GM12873 (cell line): ENCODE results near the gene ITPKB.

Source experiments
- CTCF ChIP-seq: IDR thresholded peaks from 2 replicates; pipeline ENCODE4 v1.5.1; 2012; ENCODE audit warnings: low read depth, mild to moderate bottlenecking, moderate library complexity, low read length, control low read depth; ENCODE audit not compliant: insufficient read depth; ENCODE audit errors: missing control alignments

The ITPKB gene

GRCh38 chr1:226714148-226714547 is 24.9 kb downstream of the ITPKB start:
- no peak for TF ChIP-seq CTCF

DNA sequence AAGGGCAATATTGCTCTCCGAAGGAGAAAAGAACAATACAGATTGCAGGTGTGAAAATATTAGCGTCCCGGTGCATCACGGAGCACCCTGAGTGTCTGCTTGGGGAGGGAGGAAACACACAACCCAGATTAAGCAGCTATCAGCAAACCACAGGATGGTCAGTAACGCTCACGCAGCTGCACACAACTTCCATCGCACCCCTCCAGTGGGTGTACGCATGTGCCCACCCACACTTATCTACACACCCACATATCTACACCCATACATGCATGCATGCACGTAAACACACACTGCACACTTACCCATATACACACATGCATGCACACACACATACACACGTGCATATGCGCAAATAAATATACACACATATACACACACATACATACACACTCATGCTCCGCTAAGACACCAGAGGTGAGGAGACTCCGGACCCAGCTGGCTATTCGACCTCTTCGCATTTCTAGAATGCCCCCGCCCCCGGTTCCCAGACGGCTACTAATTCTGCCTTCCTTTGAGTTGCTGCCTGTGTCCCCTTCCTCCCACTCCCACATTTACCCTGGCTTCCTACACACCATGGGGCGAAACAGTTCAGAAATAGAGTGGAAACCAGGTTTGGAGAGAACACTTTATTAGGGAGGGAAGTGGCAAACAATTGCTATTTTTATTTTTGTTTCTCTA is 26.2 kb downstream of the ITPKB start:
- no peak for TF ChIP-seq CTCF

GRCh38 chr1:226711976-226712741 is 26.9 kb downstream of the ITPKB start:
- TF ChIP-seq CTCF, result no peak

DNA sequence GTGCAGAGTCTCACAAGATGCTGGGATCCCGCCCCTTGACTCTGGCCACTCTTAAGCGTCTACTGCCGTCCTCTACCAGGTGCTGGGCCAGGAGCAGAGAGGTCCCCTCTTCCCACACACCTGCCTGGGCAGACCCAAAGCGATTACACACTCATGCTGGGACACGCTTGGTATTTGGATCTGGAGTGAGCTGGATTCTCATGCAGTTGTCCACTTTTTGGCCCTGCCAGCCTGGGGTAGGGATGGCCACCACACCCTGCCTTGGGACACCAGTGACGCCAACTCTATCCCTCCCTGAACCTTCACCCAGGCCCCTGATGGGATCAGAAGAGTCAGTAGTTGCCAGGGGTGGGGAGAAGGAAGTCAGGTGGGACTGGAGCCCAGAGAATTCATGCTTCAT is 28.6 kb downstream of the ITPKB start:
- TF ChIP-seq CTCF, result no peak

GRCh38 chr1:226709953-226710352 is 29.1 kb downstream of the ITPKB start:
- no peak for TF ChIP-seq CTCF

DNA sequence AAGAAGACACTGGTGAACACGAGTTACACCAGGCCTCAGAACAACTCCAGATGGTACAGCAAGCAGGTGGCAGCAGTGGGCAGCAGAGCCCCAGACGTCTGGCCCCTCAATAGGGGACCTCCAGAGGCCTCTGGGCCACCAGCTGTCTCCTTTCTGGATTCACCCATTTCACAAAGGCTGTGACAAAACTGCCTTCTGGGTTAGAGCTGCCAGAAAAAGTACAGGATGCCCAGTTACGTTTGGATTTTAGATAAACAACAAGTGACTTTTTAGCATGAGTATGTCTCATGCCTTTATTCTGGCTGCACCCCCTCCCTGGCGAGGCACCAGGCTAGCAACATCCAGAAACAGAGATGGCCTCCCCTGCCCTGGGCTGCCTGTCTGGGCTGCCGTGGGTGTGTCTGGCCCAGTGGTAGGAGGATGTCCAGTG is 30.1 kb downstream of the ITPKB start:
- TF ChIP-seq CTCF, result no peak

GRCh38 chr1:226708342-226708780 is 30.7 kb downstream of the ITPKB start:
- TF ChIP-seq CTCF, result no peak
